GM23338 (cell line): ENCODE data around the gene VSTM2L.

Experiments used
- CREB1 ChIP-seq: fragments of 250-450 bp; sonication (Bioruptor Pico); IDR thresholded peaks from 2 replicates; pipeline ENCODE4 v1.5.0; 2020; ENCODE audit warnings: low read depth, mild to moderate bottlenecking, moderate library complexity
- CTCF ChIP-seq, 2 experiments: fragments of 200-600 bp in 1 of 2; sonication (generic) in 1 of 2; conservative IDR thresholded peaks; 2 replicates each; pipeline versions ENCODE4 v1.5.1 to v1.6.1; 2016 to 2017; ENCODE audit warnings: antibody characterized with exemption in 2 of 2, low read depth in 2 of 2, mild to moderate bottlenecking in 2 of 2, moderate library complexity in 1 of 2
- EZH2 ChIP-seq: fragments of 200-600 bp; sonication (generic); IDR thresholded peaks from one replicate; pipeline ENCODE4 v1.8.0; 2017; ENCODE audit warnings: antibody characterized with exemption, mild to moderate bottlenecking, low read depth; ENCODE audit not compliant: unreplicated experiment
- EZH2phosphoT487 ChIP-seq: fragments of 200-600 bp; sonication (generic); IDR thresholded peaks from one replicate; pipeline ENCODE4 v1.8.1; 2018; ENCODE audit warnings: antibody characterized with exemption; ENCODE audit not compliant: unreplicated experiment
- JUNB ChIP-seq: IDR thresholded peaks from one replicate; pipeline ENCODE4 v1.6.1; 2016; ENCODE audit warnings: antibody characterized with exemption; ENCODE audit not compliant: unreplicated experiment
- NANOG ChIP-seq: IDR thresholded peaks from 2 replicates; pipeline ENCODE4 v1.6.1; 2016; ENCODE audit warnings: antibody characterized with exemption, borderline replicate concordance
- POLR2AphosphoS5 ChIP-seq: IDR thresholded peaks from 2 replicates; pipeline ENCODE4 v1.6.1; 2016; ENCODE audit warnings: antibody characterized with exemption, low read depth
- STAT1 ChIP-seq: IDR thresholded peaks from one replicate; pipeline ENCODE4 v1.6.1; 2016; ENCODE audit warnings: antibody characterized with exemption; ENCODE audit not compliant: unreplicated experiment
- ZNF114 ChIP-seq: fragments of 250-450 bp; sonication (Bioruptor Pico); IDR thresholded peaks from 2 replicates; pipeline ENCODE4 v1.5.0; 2020; ENCODE audit warnings: mild to moderate bottlenecking, moderate library complexity
- ZNF331 ChIP-seq: fragments of 250-450 bp; sonication (Bioruptor Pico); IDR thresholded peaks from 2 replicates; pipeline ENCODE4 v1.5.0; 2020; ENCODE audit warnings: low read depth, mild to moderate bottlenecking, moderate library complexity
- TF ChIP-seq, protein P1 (sequence below): IDR thresholded peaks from one replicate; pipeline ENCODE4 v1.6.1; 2018; ENCODE audit warnings: antibody characterized with exemption; ENCODE audit not compliant: unreplicated experiment
- TF ChIP-seq, protein P2 (sequence below): IDR thresholded peaks from 2 replicates; pipeline ENCODE4 v1.6.1; 2016; ENCODE audit warnings: antibody characterized with exemption

DNA sequence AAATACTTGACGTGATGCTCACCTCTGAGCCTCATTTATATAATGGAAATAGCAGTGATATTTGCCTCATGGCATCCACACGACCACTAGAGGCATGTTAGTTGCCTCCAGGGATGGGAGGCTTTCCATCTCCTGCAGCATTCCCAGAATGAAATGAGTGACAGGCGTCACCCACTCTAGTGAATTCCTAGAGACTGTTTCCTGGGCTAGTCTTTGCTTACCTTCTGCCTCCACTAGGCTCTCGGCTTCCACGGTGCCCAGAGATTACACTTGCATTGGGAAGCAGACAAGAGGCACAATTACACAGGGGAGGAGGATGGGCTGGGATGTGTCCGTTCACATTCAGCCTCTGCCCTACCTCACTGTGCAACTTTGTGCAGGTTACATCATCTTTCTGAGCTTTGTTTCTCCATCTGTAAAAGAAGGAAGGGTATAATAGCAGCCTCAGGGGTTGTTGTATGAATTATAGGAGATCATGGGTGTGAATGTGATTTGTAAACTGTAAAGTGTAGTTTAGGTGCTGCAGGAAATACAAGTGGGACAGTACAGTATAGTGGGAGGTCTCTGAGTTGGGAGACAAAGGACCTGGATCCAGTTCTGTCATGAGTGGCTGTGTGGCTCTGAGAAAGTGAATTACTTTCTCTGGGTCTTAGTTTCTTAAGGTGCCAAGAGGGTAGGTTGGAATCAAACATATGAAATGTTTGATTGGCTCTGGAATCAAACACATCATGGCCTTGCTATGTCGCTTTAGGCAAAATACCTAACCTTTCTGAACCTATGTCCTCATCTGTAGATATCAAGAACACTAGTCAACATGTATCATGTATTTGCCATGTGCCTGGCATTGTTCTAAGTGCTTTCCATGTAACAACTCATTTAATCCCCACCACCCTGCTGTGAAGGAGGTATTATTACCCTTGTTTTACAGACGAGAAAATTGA, 3.6 kb upstream of the VSTM2L start:
- no peak for TF ChIP-seq POLR2AphosphoS5
- no peak for TF ChIP-seq CTCF (conservative IDR thresholded peaks at IDR 0.05; ENCODE audit: low read depth in 2 of 2)
- no peak for TF ChIP-seq EZH2
- TF ChIP-seq NANOG: no peak
- no peak for TF ChIP-seq CREB1
- TF ChIP-seq ZNF331 (CRISPR knock-in tag): no peak
- no peak for TF ChIP-seq EZH2phosphoT487
- TF ChIP-seq, protein P1, sequence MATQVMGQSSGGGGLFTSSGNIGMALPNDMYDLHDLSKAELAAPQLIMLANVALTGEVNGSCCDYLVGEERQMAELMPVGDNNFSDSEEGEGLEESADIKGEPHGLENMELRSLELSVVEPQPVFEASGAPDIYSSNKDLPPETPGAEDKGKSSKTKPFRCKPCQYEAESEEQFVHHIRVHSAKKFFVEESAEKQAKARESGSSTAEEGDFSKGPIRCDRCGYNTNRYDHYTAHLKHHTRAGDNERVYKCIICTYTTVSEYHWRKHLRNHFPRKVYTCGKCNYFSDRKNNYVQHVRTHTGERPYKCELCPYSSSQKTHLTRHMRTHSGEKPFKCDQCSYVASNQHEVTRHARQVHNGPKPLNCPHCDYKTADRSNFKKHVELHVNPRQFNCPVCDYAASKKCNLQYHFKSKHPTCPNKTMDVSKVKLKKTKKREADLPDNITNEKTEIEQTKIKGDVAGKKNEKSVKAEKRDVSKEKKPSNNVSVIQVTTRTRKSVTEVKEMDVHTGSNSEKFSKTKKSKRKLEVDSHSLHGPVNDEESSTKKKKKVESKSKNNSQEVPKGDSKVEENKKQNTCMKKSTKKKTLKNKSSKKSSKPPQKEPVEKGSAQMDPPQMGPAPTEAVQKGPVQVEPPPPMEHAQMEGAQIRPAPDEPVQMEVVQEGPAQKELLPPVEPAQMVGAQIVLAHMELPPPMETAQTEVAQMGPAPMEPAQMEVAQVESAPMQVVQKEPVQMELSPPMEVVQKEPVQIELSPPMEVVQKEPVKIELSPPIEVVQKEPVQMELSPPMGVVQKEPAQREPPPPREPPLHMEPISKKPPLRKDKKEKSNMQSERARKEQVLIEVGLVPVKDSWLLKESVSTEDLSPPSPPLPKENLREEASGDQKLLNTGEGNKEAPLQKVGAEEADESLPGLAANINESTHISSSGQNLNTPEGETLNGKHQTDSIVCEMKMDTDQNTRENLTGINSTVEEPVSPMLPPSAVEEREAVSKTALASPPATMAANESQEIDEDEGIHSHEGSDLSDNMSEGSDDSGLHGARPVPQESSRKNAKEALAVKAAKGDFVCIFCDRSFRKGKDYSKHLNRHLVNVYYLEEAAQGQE: no peak
- no peak for TF ChIP-seq JUNB
- TF ChIP-seq, protein P2, sequence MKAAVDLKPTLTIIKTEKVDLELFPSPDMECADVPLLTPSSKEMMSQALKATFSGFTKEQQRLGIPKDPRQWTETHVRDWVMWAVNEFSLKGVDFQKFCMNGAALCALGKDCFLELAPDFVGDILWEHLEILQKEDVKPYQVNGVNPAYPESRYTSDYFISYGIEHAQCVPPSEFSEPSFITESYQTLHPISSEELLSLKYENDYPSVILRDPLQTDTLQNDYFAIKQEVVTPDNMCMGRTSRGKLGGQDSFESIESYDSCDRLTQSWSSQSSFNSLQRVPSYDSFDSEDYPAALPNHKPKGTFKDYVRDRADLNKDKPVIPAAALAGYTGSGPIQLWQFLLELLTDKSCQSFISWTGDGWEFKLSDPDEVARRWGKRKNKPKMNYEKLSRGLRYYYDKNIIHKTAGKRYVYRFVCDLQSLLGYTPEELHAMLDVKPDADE: no peak
- TF ChIP-seq STAT1: no peak
- no peak for TF ChIP-seq ZNF114 (CRISPR knock-in tag)
